GM12878 (cell line): Measurements from ENCODE around the gene STARD4.

ENCODE experiments used
- BHLHE40 ChIP-seq, 2 experiments: fragments of 450-650 bp in 1 of 2; IDR thresholded peaks; 2 replicates each; pipeline ENCODE4 v1.6.1; 2011 to 2017; ENCODE audit warnings: low read depth in 2 of 2, borderline replicate concordance in 1 of 2, improper control_type of control experiment in 1 of 2, low read length in 1 of 2, mild to moderate bottlenecking in 1 of 2
- CTCF ChIP-seq, 3 experiments: IDR thresholded peaks in 2 of 3; conservative IDR thresholded peaks in 1 of 3; 2 replicates each; pipeline ENCODE4 v1.5.1; 2011; ENCODE audit warnings: low read depth in 3 of 3, low read length in 3 of 3, mild to moderate bottlenecking in 3 of 3, control low read depth in 2 of 3, moderate library complexity in 2 of 3, inconsistent platforms in 1 of 3, mixed read lengths in 1 of 3; ENCODE audit not compliant: control insufficient read depth in 2 of 3, insufficient read depth in 1 of 3; ENCODE audit errors: extremely low read depth in 1 of 3
- EGR1 ChIP-seq, 2 experiments: IDR thresholded peaks; 1 replicate in 1 of 2; 2 replicates in 1 of 2; pipeline ENCODE4 v1.6.1; 2011 to 2012; ENCODE audit warnings: low read depth in 2 of 2, low read length in 2 of 2, borderline replicate concordance in 1 of 2, mild to moderate bottlenecking in 1 of 2, moderate library complexity in 1 of 2
- HDAC2 ChIP-seq: fragments of 200-600 bp; sonication (generic); IDR thresholded peaks from 2 replicates; pipeline ENCODE4 v1.6.1; 2017
- NFYB ChIP-seq: IDR thresholded peaks from 2 replicates; pipeline ENCODE4 v1.6.1; 2011; ENCODE audit warnings: low read depth, mild to moderate bottlenecking, low read length, improper control_type of control experiment, moderate library complexity; ENCODE audit not compliant: insufficient read depth
- POLR2AphosphoS2 ChIP-seq: IDR thresholded peaks from 2 replicates; pipeline ENCODE4 v1.6.1; 2011; ENCODE audit warnings: low read depth, mild to moderate bottlenecking, low read length, improper control_type of control experiment, moderate library complexity
- POLR2AphosphoS5 ChIP-seq: IDR thresholded peaks from 2 replicates; pipeline ENCODE4 v1.6.1; 2011; ENCODE audit warnings: mild to moderate bottlenecking, low read length, inconsistent platforms
- SIN3A ChIP-seq: IDR thresholded peaks from 2 replicates; pipeline ENCODE4 v1.6.1; 2012; ENCODE audit warnings: low read depth, low read length, improper control_type of control experiment
- TAF1 ChIP-seq: IDR thresholded peaks from 2 replicates; pipeline ENCODE4 v1.6.1; 2011; ENCODE audit warnings: mild to moderate bottlenecking, low read depth, low read length, borderline replicate concordance
- WRNIP1 ChIP-seq: IDR thresholded peaks from 2 replicates; pipeline ENCODE4 v1.6.1; 2011; ENCODE audit warnings: low read depth, low read length, improper control_type of control experiment, borderline replicate concordance
- TF ChIP-seq, protein P1 (sequence below): IDR thresholded peaks from 2 replicates; pipeline ENCODE4 v1.6.1; 2011; ENCODE audit warnings: low read depth, mild to moderate bottlenecking, low read length, moderate library complexity, borderline replicate concordance; ENCODE audit errors: extremely low read depth

GRCh38 chr5:111557686-111558085, 45.4 kb upstream of the STARD4 start:
- TF ChIP-seq EGR1 (IDR thresholded peaks at IDR 0.05; ENCODE audit: borderline replicate concordance in 1 of 2, low read depth in 2 of 2, low read length in 2 of 2) (no peak), WRNIP1 (no peak), TAF1 (no peak), CTCF (IDR thresholded peaks at IDR 0.05 in 2 of 3, conservative IDR thresholded peaks at IDR 0.05 in 1 of 3; ENCODE audit: control insufficient read depth in 2 of 3, extremely low read depth in 1 of 3, insufficient read depth in 1 of 3, low read depth in 3 of 3, low read length in 3 of 3) (no peak), POLR2AphosphoS5 (no peak), HDAC2 (no peak), POLR2AphosphoS2 (no peak), NFYB (no peak), SIN3A (no peak), BHLHE40 (IDR thresholded peaks at IDR 0.05; ENCODE audit: borderline replicate concordance in 1 of 2, low read depth in 2 of 2, low read length in 1 of 2) (no peak)
- TF ChIP-seq, protein P1, sequence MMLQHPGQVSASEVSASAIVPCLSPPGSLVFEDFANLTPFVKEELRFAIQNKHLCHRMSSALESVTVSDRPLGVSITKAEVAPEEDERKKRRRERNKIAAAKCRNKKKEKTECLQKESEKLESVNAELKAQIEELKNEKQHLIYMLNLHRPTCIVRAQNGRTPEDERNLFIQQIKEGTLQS: no peak
